GM18858 (cell line): ENCODE measurements around the gene ZDHHC1.

Source experiments
- ATAC-seq: cut with Tn5 transposase; IDR thresholded peaks from one replicate; pipeline ENCODE4 v1.9.1; 2021; ENCODE audit not compliant: unreplicated experiment

Gene ZDHHC1

GRCh38 chr16:67396159-67397035, 19.9 kb downstream of the ZDHHC1 start:
- no peak for ATAC-seq

GRCh38 chr16:67395458-67396158, 20.7 kb downstream of the ZDHHC1 start:
- no peak for ATAC-seq

- ATAC-seq = no peak
These were observed 21.2 kb downstream of the ZDHHC1 start for GRCh38 chr16:67395105-67395457.

GRCh38 chr16:67394155-67395104, 21.8 kb downstream of the ZDHHC1 start:
- ATAC-seq = no peak

- ATAC-seq = no peak
These were observed 22.5 kb downstream of the ZDHHC1 start for GRCh38 chr16:67393788-67394154.

GRCh38 chr16:67393111-67393787, 23.0 kb downstream of the ZDHHC1 start, which contains the start of gene TPPP3:
TSS of gene TPPP3 (minus strand) at chr16:67393498. CDS start at chr16:67391111, 2,387 bp downstream.
- no peak for ATAC-seq

- ATAC-seq = no peak
These were observed 23.8 kb downstream of the ZDHHC1 start for GRCh38 chr16:67392301-67393059.

GRCh38 chr16:67391424-67392300, 24.6 kb downstream of the ZDHHC1 start:
- no peak for ATAC-seq

GRCh38 chr16:67390816-67391423, 25.4 kb downstream of the ZDHHC1 start:
- ATAC-seq = no peak

GRCh38 chr16:67389911-67390815, 26.1 kb downstream of the ZDHHC1 start:
- no peak for ATAC-seq

- ATAC-seq = no peak
These were observed 27.7 kb downstream of the ZDHHC1 start for GRCh38 chr16:67388591-67388990.

GRCh38 chr16:67388191-67388590, 28.1 kb downstream of the ZDHHC1 start:
- ATAC-seq = no peak

GRCh38 chr16:67387479-67388079, 28.7 kb downstream of the ZDHHC1 start:
- no peak for ATAC-seq

GRCh38 chr16:67386861-67387455, 29.3 kb downstream of the ZDHHC1 start:
- ATAC-seq = no peak

GRCh38 chr16:67384778-67385510, 31.3 kb downstream of the ZDHHC1 start:
- ATAC-seq = no peak

GRCh38 chr16:67383284-67383683, 33.0 kb downstream of the ZDHHC1 start:
- ATAC-seq = no peak
